ENCODE data around the gene ARHGAP20.

The ARHGAP20 gene

GRCh38 chr11:110735455-110736170, 23.4 kb upstream of the ARHGAP20 start:
- no peak for DNase-seq (ENCODE audit: low read depth)
- H3K4me3 ChIP-seq (ENCODE audit: low read depth, low read length): no peak overlapping the region
- no peak for TF ChIP-seq CTCF (conservative IDR thresholded peaks at IDR 0.05; ENCODE audit: low read depth, low read length)

- no peak overlapping the region for H3K4me3 ChIP-seq (ENCODE audit: low read depth, low read length)
- no peak for TF ChIP-seq CTCF (conservative IDR thresholded peaks at IDR 0.05; ENCODE audit: low read depth, low read length)
- DNase-seq (ENCODE audit: low read depth): no peak
Measured at GRCh38 chr11:110734790-110735189, 22.6 kb upstream of the ARHGAP20 start.

- H3K4me3 ChIP-seq (ENCODE audit: low read depth, low read length): no peak overlapping the region
Measured at GRCh38 chr11:110730773-110731172, 18.5 kb upstream of the ARHGAP20 start.

GRCh38 chr11:110728883-110729282, 16.6 kb upstream of the ARHGAP20 start:
- H3K4me3 ChIP-seq (ENCODE audit: low read depth, low read length): no peak overlapping the region
- no peak for TF ChIP-seq CTCF (conservative IDR thresholded peaks at IDR 0.05; ENCODE audit: low read depth, low read length)

More at GRCh38 chr11:110730773-110731172, 18.5 kb upstream of the ARHGAP20 start:
- no peak for TF ChIP-seq CTCF (conservative IDR thresholded peaks at IDR 0.05; ENCODE audit: low read depth, low read length)
- no peak for DNase-seq (ENCODE audit: low read depth)

GRCh38 chr11:110728476-110728875, 16.2 kb upstream of the ARHGAP20 start:
- no peak overlapping the region for H3K4me3 ChIP-seq (ENCODE audit: low read depth, low read length)
- DNase-seq (ENCODE audit: low read depth): no peak
- TF ChIP-seq CTCF (conservative IDR thresholded peaks at IDR 0.05; ENCODE audit: low read depth, low read length): no peak

More at GRCh38 chr11:110728883-110729282, 16.6 kb upstream of the ARHGAP20 start:
- DNase-seq (ENCODE audit: low read depth): peak; percentile 25

- no peak for TF ChIP-seq CTCF (conservative IDR thresholded peaks at IDR 0.05; ENCODE audit: low read depth, low read length)
Measured at GRCh38 chr11:110724358-110724757, 12.1 kb upstream of the ARHGAP20 start.

More at GRCh38 chr11:110724358-110724757, 12.1 kb upstream of the ARHGAP20 start:
- no peak overlapping the region for H3K4me3 ChIP-seq (ENCODE audit: low read depth, low read length)
- no peak for DNase-seq (ENCODE audit: low read depth)
